SK-N-MC (cell line): ENCODE measurements around the gene MRGPRF.

Experiments used
- FOXP2 ChIP-seq: optimal IDR thresholded peaks from 2 replicates; pipeline ENCODE3; 2011; ENCODE audit warnings: mild to moderate bottlenecking, moderate library complexity; ENCODE audit not compliant: insufficient read depth; ENCODE audit errors: extremely low read length, control extremely low read depth
- POLR2AphosphoS5 ChIP-seq: IDR thresholded peaks from 2 replicates; pipeline ENCODE4 v1.6.1; 2012; ENCODE audit warnings: mild to moderate bottlenecking, low read depth, low read length, borderline replicate concordance

- TF ChIP-seq FOXP2 (no peak), POLR2AphosphoS5 (no peak)
These were observed 56.9 kb downstream of the MRGPRF start for GRCh38 chr11:68956142-68956541.
